Mesenchymal stem cell (in vitro differentiated cells and primary cell): ENCODE measurements around the gene USP6NL.
"Not testable (repeated sequence)": the region's sequence is repeated elsewhere in the genome, so short reads cannot be mapped to it uniquely, and the experiment has no call there.

Experiments used
- DNase-seq: peaks from one replicate; pipeline ENCODE4 v3.0.0-alpha.2; 2013
- H2AFZ ChIP-seq: one replicate; pipeline ENCODE4 v1.6.1; 2013; ENCODE audit warnings: low read depth, mild to moderate bottlenecking, control low read depth, inconsistent platforms, low read length, moderate library complexity
- H2AK5ac ChIP-seq: 2 replicates; pipeline ENCODE4 v1.6.1; 2013; ENCODE audit warnings: low read length, moderate library complexity, mild to moderate bottlenecking, inconsistent platforms; ENCODE audit not compliant: severe bottlenecking
- H2BK120ac ChIP-seq: one replicate; pipeline ENCODE4 v1.6.1; 2013; ENCODE audit warnings: low read depth, mild to moderate bottlenecking, inconsistent platforms, low read length, moderate library complexity
- H2BK12ac ChIP-seq, 2 experiments: one replicate each; pipeline ENCODE4 v1.6.1; 2013; ENCODE audit warnings: inconsistent platforms in 2 of 2, low read length in 2 of 2, mild to moderate bottlenecking in 2 of 2, moderate library complexity in 2 of 2, control low read depth in 1 of 2
- H2BK15ac ChIP-seq: one replicate; pipeline ENCODE4 v1.6.1; 2013; ENCODE audit warnings: mild to moderate bottlenecking, low read depth, inconsistent platforms; ENCODE audit not compliant: poor library complexity, severe bottlenecking
- H2BK5ac ChIP-seq: 2 replicates; pipeline ENCODE4 v1.6.1; 2013; ENCODE audit warnings: low read depth, mild to moderate bottlenecking, low read length, control low read depth, inconsistent platforms; ENCODE audit not compliant: poor library complexity, severe bottlenecking
- H3K14ac ChIP-seq, 2 experiments: one replicate each; pipeline ENCODE4 v1.6.1; 2013; ENCODE audit warnings: inconsistent platforms in 2 of 2, low read length in 2 of 2, control low read depth in 1 of 2, mild to moderate bottlenecking in 1 of 2, moderate library complexity in 1 of 2
- H3K18ac ChIP-seq, 2 experiments: one replicate each; pipeline ENCODE4 v1.6.1; 2013; ENCODE audit warnings: inconsistent platforms in 2 of 2, low read length in 2 of 2, control low read depth in 1 of 2, low read depth in 1 of 2, mild to moderate bottlenecking in 1 of 2
- H3K23ac ChIP-seq, 2 experiments: one replicate each; pipeline ENCODE4 v1.6.1; 2013; ENCODE audit warnings: inconsistent platforms in 2 of 2, low read length in 2 of 2, mild to moderate bottlenecking in 2 of 2, moderate library complexity in 2 of 2, control low read depth in 1 of 2
- H3K27ac ChIP-seq: 2 replicates; pipeline ENCODE4 v1.5.1; 2013; ENCODE audit warnings: mild to moderate bottlenecking, moderate library complexity, low read length, control low read depth, inconsistent platforms; ENCODE audit not compliant: poor library complexity, severe bottlenecking
- H3K27me3 ChIP-seq, 2 experiments: 2 replicates each; pipeline versions ENCODE4 v1.6.1 to v1.7.0; 2013; ENCODE audit warnings: low read length in 2 of 2, mild to moderate bottlenecking in 2 of 2, moderate library complexity in 2 of 2, control low read depth in 1 of 2, inconsistent platforms in 1 of 2; ENCODE audit not compliant: control insufficient read depth in 1 of 2, insufficient read depth in 1 of 2
- H3K36me3 ChIP-seq, 2 experiments: 2 replicates each; pipeline versions ENCODE4 v1.6.1 to v1.7.0; 2013; ENCODE audit warnings: low read length in 2 of 2, control low read depth in 1 of 2, inconsistent platforms in 1 of 2, low read depth in 1 of 2, mild to moderate bottlenecking in 1 of 2; ENCODE audit not compliant: insufficient read depth in 2 of 2, control insufficient read depth in 1 of 2
- H3K4ac ChIP-seq, 2 experiments: one replicate each; pipeline ENCODE4 v1.6.1; 2013; ENCODE audit warnings: inconsistent platforms in 2 of 2, low read length in 2 of 2, mild to moderate bottlenecking in 2 of 2, moderate library complexity in 2 of 2, control low read depth in 1 of 2, low read depth in 1 of 2
- H3K4me1 ChIP-seq: 2 replicates; pipeline ENCODE4 v1.6.1; 2013; ENCODE audit warnings: low read depth, low read length, control low read depth; ENCODE audit not compliant: control insufficient read depth, insufficient read depth
- H3K4me2 ChIP-seq: 2 replicates; pipeline ENCODE4 v1.6.1; 2013; ENCODE audit warnings: low read length, mild to moderate bottlenecking, inconsistent platforms; ENCODE audit not compliant: poor library complexity, severe bottlenecking
- H3K4me3 ChIP-seq, 2 experiments: 2 replicates each; pipeline versions ENCODE4 v1.5.1 to v1.7.0; 2013; ENCODE audit warnings: low read length in 2 of 2, mild to moderate bottlenecking in 2 of 2, control low read depth in 1 of 2, low read depth in 1 of 2; ENCODE audit not compliant: insufficient read depth in 1 of 2
- H3K79me1 ChIP-seq: replicated peaks from 2 replicates; pipeline ENCODE4 v1.6.1; 2013; ENCODE audit warnings: mild to moderate bottlenecking, control low read depth, low read length, inconsistent platforms; ENCODE audit not compliant: poor library complexity, severe bottlenecking
- H3K9ac ChIP-seq: 2 replicates; pipeline ENCODE4 v1.7.0; 2013; ENCODE audit warnings: mild to moderate bottlenecking, low read length, moderate library complexity
- H3K9me3 ChIP-seq: 2 replicates; pipeline ENCODE4 v1.7.0; 2013; ENCODE audit warnings: mild to moderate bottlenecking, low read length; ENCODE audit not compliant: control insufficient read depth
- H4K8ac ChIP-seq: one replicate; pipeline ENCODE4 v1.6.1; 2013; ENCODE audit warnings: inconsistent platforms, mild to moderate bottlenecking, low read length, moderate library complexity
- H4K91ac ChIP-seq: one replicate; pipeline ENCODE4 v1.6.1; 2013; ENCODE audit warnings: mild to moderate bottlenecking, low read length, inconsistent platforms
- WGBS: methylation state at CpG from one replicate; pipeline ENCODE4 v1.1.7; 2013; ENCODE audit warnings: mixed read lengths; 5-methylcytosine and 5-hydroxymethylcytosine counted together

USP6NL gene

DNA sequence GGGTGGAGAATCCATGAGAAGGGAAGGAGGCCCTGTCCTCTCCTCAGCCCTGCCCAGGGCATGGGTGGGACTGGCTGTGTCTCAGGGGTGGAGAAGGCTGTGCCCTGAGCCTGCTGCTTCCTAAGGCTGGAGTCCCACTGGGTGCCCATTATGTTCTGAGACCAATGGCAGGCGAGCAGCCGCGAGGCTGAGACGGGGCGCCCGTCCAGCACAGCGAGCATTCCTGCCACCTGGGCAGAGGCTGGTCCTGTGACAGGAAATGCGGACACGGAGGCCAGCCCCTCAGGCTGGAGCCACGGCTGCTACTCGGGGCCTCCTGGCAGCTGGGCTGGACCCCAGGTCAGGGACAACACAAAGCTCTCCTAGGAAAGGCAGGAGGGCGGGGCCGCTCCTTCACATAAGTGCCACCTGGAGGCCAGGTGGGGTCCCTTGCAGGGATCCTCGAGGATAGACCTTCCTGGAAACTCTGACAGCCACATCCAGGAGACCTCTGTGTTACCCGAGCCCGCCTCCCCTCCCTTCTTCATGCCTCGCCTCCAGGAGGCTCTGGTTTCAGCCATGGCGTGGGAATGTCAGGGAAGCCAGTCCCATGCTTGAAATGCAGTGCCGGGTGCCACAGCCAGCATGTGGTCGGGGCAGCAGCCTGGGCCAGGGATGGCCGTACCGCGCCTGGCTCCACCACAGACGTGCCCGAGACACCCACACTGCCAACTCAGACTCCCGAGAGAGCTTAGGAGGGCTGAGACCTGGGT lies 173.9 kb downstream of the USP6NL start:
- Histone ChIP-seq H2AFZ (peak overlapping the region; percentile 29), H4K91ac (no peak overlapping the region), H2AK5ac (no peak overlapping the region), H3K4me3 (no peak overlapping the region), H3K9me3 (no peaks in the 10 kb centered on the region), H4K8ac (no peak overlapping the region), H3K36me3 (no peaks in the 10 kb centered on the region), H3K9ac (no peak overlapping the region), H2BK120ac (no peak overlapping the region), H3K23ac (peak overlapping the region in 1 of 2 experiments; percentile 17), H3K27me3 (peaks cover 24 to 44% of the 10 kb centered on the region in 2 experiments), H3K4me2 (no peak overlapping the region), H2BK5ac (no peak overlapping the region), H2BK12ac (no peak overlapping the region), H3K4ac (no peak overlapping the region), H3K18ac (no peak overlapping the region), H3K79me1 (no peaks in the 10 kb centered on the region), H3K4me1 (no peaks in the 10 kb centered on the region), H2BK15ac (no peak overlapping the region), H3K27ac (no peak overlapping the region), H3K14ac (no peak overlapping the region)
- DNase-seq, result no peak
- 78% methylated on average over 26 of the region's 26 CpGs for WGBS

GRCh38 chr10:11436445-11436844 lies 175.0 kb downstream of the USP6NL start:
- H3K4ac ChIP-seq, H3K27ac ChIP-seq, H2BK15ac ChIP-seq, H2BK5ac ChIP-seq, DNase-seq, H3K9me3 ChIP-seq, H3K4me3 ChIP-seq, H3K4me1 ChIP-seq, H2AK5ac ChIP-seq, H4K8ac ChIP-seq, H2BK12ac ChIP-seq, H3K36me3 ChIP-seq, H3K9ac ChIP-seq, H3K23ac ChIP-seq, H3K14ac ChIP-seq, H2BK120ac ChIP-seq, H3K18ac ChIP-seq, H3K79me1 ChIP-seq, H3K4me2 ChIP-seq, H4K91ac ChIP-seq, H2AFZ ChIP-seq: not testable (repeated sequence)
- H3K27me3 ChIP-seq, result peaks cover 24 to 42% of the 10 kb centered on the region in 2 experiments
- WGBS, result 95% methylated on average over 12 of the region's 13 CpGs

- Histone ChIP-seq H3K79me1 (no peaks in the 10 kb centered on the region), H3K27me3 (peaks cover 24 to 42% of the 10 kb centered on the region in 2 experiments), H3K14ac (no peak overlapping the region), H2BK15ac (no peak overlapping the region), H3K4me2 (no peak overlapping the region), H2AFZ (no peak overlapping the region), H3K4me1 (no peaks in the 10 kb centered on the region), H3K9ac (no peak overlapping the region), H3K36me3 (no peaks in the 10 kb centered on the region), H2BK120ac (no peak overlapping the region), H3K9me3 (no peaks in the 10 kb centered on the region), H3K18ac (no peak overlapping the region), H3K23ac (no peak overlapping the region), H2BK12ac (no peak overlapping the region), H2BK5ac (no peak overlapping the region), H4K8ac (no peak overlapping the region), H3K4ac (no peak overlapping the region), H3K4me3 (no peak overlapping the region), H4K91ac (no peak overlapping the region), H2AK5ac (no peak overlapping the region), H3K27ac (no peak overlapping the region)
- DNase-seq, result no peak
- WGBS, result 61% methylated on average over 9 of the region's 9 CpGs
Measured at GRCh38 chr10:11435581-11435981, 175.9 kb downstream of the USP6NL start.

GRCh38 chr10:11434324-11434723 lies 177.1 kb downstream of the USP6NL start:
- Histone ChIP-seq H2AK5ac (no peak overlapping the region), H3K4me1 (no peaks in the 10 kb centered on the region), H3K27ac (no peak overlapping the region), H2BK12ac (no peak overlapping the region), H3K14ac (no peak overlapping the region), H3K4me2 (no peak overlapping the region), H3K27me3 (peaks cover 27 to 33% of the 10 kb centered on the region in 2 experiments), H3K79me1 (no peaks in the 10 kb centered on the region), H4K91ac (no peak overlapping the region), H3K9ac (no peak overlapping the region), H3K36me3 (no peaks in the 10 kb centered on the region), H3K4me3 (no peak overlapping the region), H3K9me3 (peaks cover 10% of the 10 kb centered on the region), H2AFZ (no peak overlapping the region), H2BK5ac (no peak overlapping the region), H2BK15ac (no peak overlapping the region), H3K18ac (no peak overlapping the region), H3K23ac (no peak overlapping the region), H2BK120ac (no peak overlapping the region), H3K4ac (no peak overlapping the region), H4K8ac (no peak overlapping the region)
- no peak for DNase-seq
- 56% methylated on average over 2 of the region's 2 CpGs for WGBS
